Activated T-helper 2 cell treated with anti-CD3 and anti-CD28 coated beads, Interferon-gamma antibody, Interleukin-2, Interleukin-4, amounts not matched to agents 10 μg/mL and 5 μg/mL and 100 μg/mL, durations not matched to agents 14 hours and 24 hours and 36 hours (primary cell): Measurements from ENCODE around the gene GABRG2. TPM values are rescaled to one million over a fixed set of nuclear protein-coding genes. Genes with fewer than 3 reads are reported as not detected.

Source experiments
- DNase-seq: peaks from one replicate; pipeline ENCODE4 v3.0.0; 2021; ENCODE audit warnings: low spot score
- H3K27ac Mint-ChIP-seq: one replicate; pipeline ENCODE4 v1.8.0; 2021; ENCODE audit warnings: mixed read lengths
- H3K27me3 Mint-ChIP-seq: one replicate; pipeline ENCODE4 v1.8.0; 2021; ENCODE audit warnings: low read depth, mixed read lengths
- H3K36me3 Mint-ChIP-seq: one replicate; pipeline ENCODE4 v1.8.0; 2021; ENCODE audit warnings: low read depth, mixed read lengths
- H3K4me1 Mint-ChIP-seq: one replicate; pipeline ENCODE4 v1.8.0; 2021; ENCODE audit warnings: low read depth, mixed read lengths
- H3K4me3 Mint-ChIP-seq: one replicate; pipeline ENCODE4 v1.8.0; 2021; ENCODE audit warnings: low read depth, mild to moderate bottlenecking, moderate library complexity, mixed read lengths
- H3K9me3 Mint-ChIP-seq: one replicate; pipeline ENCODE4 v1.8.0; 2021; ENCODE audit warnings: mixed read lengths
- intact Hi-C: fragments of 100-400 bp; cut with micrococcal nuclease; formaldehyde crosslinking; loops from one replicate; pipeline ENCODE4 v1.15.1; 2023
- total RNA-seq: library from RNA; stranded (reverse); gene quantifications from 2 replicates; pipeline ENCODE4 v1.2.3, GENCODE V29; 2022

GABRG2 gene
- total RNA-seq, 1 donor from 2014 or later, result 1.0 TPM

DNA sequence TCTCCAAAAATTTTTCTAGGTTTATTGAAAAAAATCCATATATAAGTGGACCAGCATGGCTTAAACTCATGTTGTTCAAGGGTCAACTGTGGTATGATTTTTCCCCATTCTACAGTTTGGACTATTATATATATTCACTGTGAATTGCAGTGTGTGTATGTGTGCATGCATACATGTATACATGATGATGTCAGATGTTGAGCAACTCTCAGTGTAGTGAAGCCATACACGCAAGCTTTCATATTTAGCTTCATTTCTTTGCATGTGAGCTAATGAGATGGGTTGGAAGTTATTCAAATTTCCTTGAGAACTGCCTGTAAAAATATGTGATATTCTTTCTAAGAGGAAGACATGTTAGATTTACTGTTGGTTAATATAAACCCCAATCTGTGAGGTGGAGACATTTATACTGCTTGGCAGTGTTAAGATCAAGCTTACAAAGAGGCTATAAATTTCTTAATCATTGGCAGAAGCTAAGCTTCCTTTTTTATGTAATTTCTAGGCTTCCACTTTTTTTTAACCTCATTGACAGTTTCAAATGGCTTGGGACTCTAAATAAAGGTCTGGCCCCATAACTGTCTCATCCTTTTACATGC, 134.8 kb downstream of the GABRG2 start:
- DNase-seq, result no peak
- H3K27me3 Mint-ChIP-seq, result no peaks in the 10 kb centered on the region
- intact Hi-C loops, result no loop called here
- H3K27ac Mint-ChIP-seq, result no peak overlapping the region
- H3K4me3 Mint-ChIP-seq, result no peak overlapping the region
- H3K4me1 Mint-ChIP-seq, result no peaks in the 10 kb centered on the region
- H3K9me3 Mint-ChIP-seq, result no peaks in the 10 kb centered on the region
- no peaks in the 10 kb centered on the region for H3K36me3 Mint-ChIP-seq

Other genes with a start within 250 kb of the GABRG2 start
- gene GABRA1, start 219.7 kb upstream of the GABRG2 start, total RNA-seq, result not detected in 2 replicates